Right lobe of liver (tissue), 6 donors: ENCODE data around the gene PHEX. TPM values are rescaled to one million over a fixed set of nuclear protein-coding genes. Genes with fewer than 3 reads are reported as not detected.

ENCODE experiments used
- ATAC-seq, 4 donors: fragments of 200-7000 bp; cut with Tn5 transposase; one replicate each; pipeline ENCODE4 v1.9.1; 2020; ENCODE audit warnings: mild to moderate bottlenecking in 4 of 4, moderate library complexity in 4 of 4
- DNase-seq, 3 donors: peaks; one replicate each; pipeline ENCODE4 v3.0.0-alpha.2; 2020
- H3K27ac ChIP-seq, 3 donors: fragments of 200-600 bp; one replicate each; pipeline ENCODE4 v1.8.0; 2022
- H3K27me3 ChIP-seq, 2 donors: fragments of 200-600 bp; one replicate each; pipeline ENCODE4 v1.8.0; 2022
- H3K36me3 ChIP-seq, 4 donors: fragments of 200-600 bp; sonication (generic) in 1 of 4; one replicate each; pipeline versions ENCODE4 v1.5.1 to v1.8.0; 2017 to 2022; ENCODE audit warnings: control low read depth in 1 of 4
- H3K4me1 ChIP-seq, 4 donors: fragments of 200-600 bp; sonication (generic) in 1 of 4; one replicate each; pipeline versions ENCODE4 v1.5.1 to v1.8.0; 2017 to 2022; ENCODE audit warnings: control low read depth in 1 of 4
- H3K4me3 ChIP-seq, 3 donors: fragments of 200-600 bp; one replicate each; pipeline ENCODE4 v1.8.0; 2022
- H3K9me3 ChIP-seq, 4 donors: fragments of 200-600 bp; sonication (generic) in 1 of 4; one replicate each; pipeline versions ENCODE4 v1.5.1 to v1.8.0; 2017 to 2022; ENCODE audit warnings: control low read depth in 1 of 4
- CTCF ChIP-seq, 4 donors: fragments of 200-600 bp in 3 of 4; fragments of 450-650 bp in 1 of 4; IDR thresholded peaks; one replicate each; pipeline versions ENCODE4 v1.5.1 to v1.8.0; 2016 to 2022; ENCODE audit warnings: antibody characterized with exemption in 4 of 4, mild to moderate bottlenecking in 2 of 4
- POLR2A ChIP-seq: fragments of 450-650 bp; IDR thresholded peaks from one replicate; pipeline ENCODE4 v1.6.1; 2017; ENCODE audit warnings: antibody characterized with exemption, mild to moderate bottlenecking
- WGBS: methylation state at CpG from one replicate; pipeline ENCODE4 v1.1.6; 2018; ENCODE audit warnings: low coverage, low lambda C conversion rate; ENCODE audit not compliant: insufficient coverage; ENCODE audit errors: missing lambda C conversion rate; 5-methylcytosine and 5-hydroxymethylcytosine counted together
- intact Hi-C, 2 donors: fragments of 100-400 bp; cut with DNase I; formaldehyde crosslinking; loops; one replicate each; pipeline versions ENCODE4 v1.11.2 to v1.14.1; 2022
- total RNA-seq, 6 experiments: library from RNA; depleted of rRNA in 2 of 6; stranded (reverse); fragments of >200 nt in 2 of 6; fragmentation: NEBNext Ultra II Directional in 3 of 6; extraction: Animal tissue kit (Norgen Biotek cat#: 25700) in 3 of 6; gene quantifications; one replicate each; pipeline versions ENCODE4 v1.1.0 to v1.2.4, GENCODE V29; 2016 to 2023
- donor health status: DM: no; HTN: yes; CAD: no.
- donor health status: DM: no; HTN: no; CAD: no.
- donor health status: DM: no; HTN: no; CAD: no.
- donor health status: DM: no; HTN: yes; CAD: no.
- donor health status: DM: no; HTN: yes; CAD: no.

The PHEX gene
- total RNA-seq, 6 experiments from 2014 or later = 0.13 TPM; not detected in 5

- Histone ChIP-seq H3K27ac (no peak overlapping the region), H3K4me3 (no peak overlapping the region), H3K9me3 (no peaks in the 10 kb centered on the region), H3K36me3 (no peaks in the 10 kb centered on the region), H3K27me3 (no peaks in the 10 kb centered on the region), H3K4me1 (no peaks in the 10 kb centered on the region)
- no peak for DNase-seq
- ATAC-seq = no peak
- WGBS = 59% methylated on average over 2 of the region's 2 CpGs
- TF ChIP-seq POLR2A (no peak), CTCF (IDR thresholded peaks at IDR 0.05) (no peak)
- intact Hi-C loops = no loop called here
Measured at GRCh38 chrX:22186165-22186564, 154.0 kb downstream of the PHEX start.

- no peak overlapping the region for H3K27ac ChIP-seq
- intact Hi-C loops = no loop called here
Measured at GRCh38 chrX:22192419-22193060, 160.4 kb downstream of the PHEX start.

DNA sequence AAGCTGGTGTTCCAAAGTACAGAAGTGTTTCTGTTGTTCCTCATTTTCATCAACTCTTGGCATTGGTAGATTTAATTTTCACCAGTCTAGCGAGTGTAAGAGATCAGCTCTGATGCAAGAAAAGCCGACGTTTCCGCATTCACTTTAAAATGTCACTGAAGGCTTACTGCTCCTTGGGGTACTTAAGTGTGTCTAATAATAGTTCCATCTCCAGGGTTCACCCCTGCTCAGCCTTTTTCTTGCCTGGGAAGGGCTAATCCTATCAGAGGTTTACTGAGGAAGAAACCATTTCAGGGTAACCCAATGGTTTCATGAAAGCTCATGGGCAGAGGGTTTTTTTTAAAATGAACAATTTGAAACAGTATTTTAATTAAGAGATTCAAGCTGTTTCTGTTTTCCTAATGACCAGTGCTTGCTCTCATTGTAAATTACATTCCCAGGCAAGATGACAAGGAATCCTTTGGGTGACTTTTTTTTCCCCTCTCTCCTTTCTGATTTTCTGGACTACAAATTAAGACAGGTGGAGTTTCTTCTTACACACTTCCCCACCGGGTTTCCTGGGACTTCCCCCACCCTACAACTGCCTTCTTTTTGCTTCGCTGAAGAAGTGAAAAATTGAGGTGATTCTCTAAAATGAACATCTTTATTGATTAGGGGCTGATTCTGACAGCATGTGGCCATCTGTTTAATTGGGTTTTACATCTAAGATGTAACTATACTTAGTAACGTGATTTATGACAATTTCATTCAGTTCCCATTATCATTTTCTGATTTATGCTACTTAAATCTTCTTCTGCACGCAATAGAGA, 161.9 kb downstream of the PHEX start:
- no peak for ATAC-seq
- no peak for DNase-seq
- Histone ChIP-seq H3K9me3 (no peaks in the 10 kb centered on the region), H3K36me3 (no peaks in the 10 kb centered on the region), H3K4me1 (no peaks in the 10 kb centered on the region), H3K27me3 (no peaks in the 10 kb centered on the region), H3K27ac (no peak overlapping the region), H3K4me3 (no peak overlapping the region)
- WGBS = 52% methylated on average over 8 of the region's 8 CpGs
- TF ChIP-seq POLR2A (no peak), CTCF (IDR thresholded peaks at IDR 0.05) (no peak)
- intact Hi-C loops = no loop called here

More at GRCh38 chrX:22192419-22193060, 160.4 kb downstream of the PHEX start:
- ATAC-seq (peak; percentile 94 to 100 (median 99)), DNase-seq (peak; percentile 58 to 76 (median 72))
- TF ChIP-seq CTCF (IDR thresholded peaks at IDR 0.05) (peak; percentile 70 to 88 (median 82)), POLR2A (no peak)
- Histone ChIP-seq H3K4me3 (no peak overlapping the region), H3K4me1 (no peaks in the 10 kb centered on the region), H3K36me3 (no peaks in the 10 kb centered on the region), H3K27me3 (no peaks in the 10 kb centered on the region), H3K9me3 (no peaks in the 10 kb centered on the region)
- WGBS = 20% methylated on average over 13 of the region's 13 CpGs

DNA sequence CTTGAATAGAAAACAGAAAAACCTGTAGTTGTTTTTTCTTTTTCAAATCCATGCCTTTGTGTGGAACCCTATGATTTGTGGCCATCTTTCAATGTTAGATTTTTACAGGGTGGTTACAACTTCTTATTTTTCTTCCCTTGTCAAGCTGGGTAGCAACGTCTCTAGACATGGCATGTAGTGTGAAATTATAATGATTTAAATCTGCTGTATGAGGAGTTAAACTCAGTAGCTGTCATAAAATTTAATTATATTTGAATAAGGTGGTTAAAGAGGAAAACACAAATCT, 162.5 kb downstream of the PHEX start:
- DNase-seq = no peak
- no peak for ATAC-seq
- intact Hi-C loops = no loop called here

More for the DNA sequence above, 162.5 kb downstream of the PHEX start:
- H3K27me3 ChIP-seq = no peaks in the 10 kb centered on the region
- no peak overlapping the region for H3K27ac ChIP-seq
- H3K4me3 ChIP-seq = no peak overlapping the region
- H3K9me3 ChIP-seq = no peaks in the 10 kb centered on the region
- TF ChIP-seq POLR2A (no peak), CTCF (IDR thresholded peaks at IDR 0.05) (no peak)
- H3K4me1 ChIP-seq = no peaks in the 10 kb centered on the region
- no peaks in the 10 kb centered on the region for H3K36me3 ChIP-seq
- WGBS = 11% methylated on average over 1 of the region's 1 CpG
